GM18951 (cell line): Measurements from ENCODE around the gene NRXN2.

Experiments used
- POLR2A ChIP-seq: IDR thresholded peaks from 4 replicates; pipeline ENCODE4 v1.6.1; 2011; ENCODE audit warnings: mild to moderate bottlenecking; ENCODE audit not compliant: insufficient read length, insufficient read depth; ENCODE audit errors: extremely low read depth
- in situ Hi-C: fragments of 300-500 bp; cut with MboI; formaldehyde crosslinking; loops from one replicate; pipeline ENCODE4 v1.12.0; 2022; ENCODE audit warnings: low sequenced_read_pairs, mixed read lengths, inconsistent platforms; ENCODE audit not compliant: unreplicated experiment

The NRXN2 gene

DNA sequence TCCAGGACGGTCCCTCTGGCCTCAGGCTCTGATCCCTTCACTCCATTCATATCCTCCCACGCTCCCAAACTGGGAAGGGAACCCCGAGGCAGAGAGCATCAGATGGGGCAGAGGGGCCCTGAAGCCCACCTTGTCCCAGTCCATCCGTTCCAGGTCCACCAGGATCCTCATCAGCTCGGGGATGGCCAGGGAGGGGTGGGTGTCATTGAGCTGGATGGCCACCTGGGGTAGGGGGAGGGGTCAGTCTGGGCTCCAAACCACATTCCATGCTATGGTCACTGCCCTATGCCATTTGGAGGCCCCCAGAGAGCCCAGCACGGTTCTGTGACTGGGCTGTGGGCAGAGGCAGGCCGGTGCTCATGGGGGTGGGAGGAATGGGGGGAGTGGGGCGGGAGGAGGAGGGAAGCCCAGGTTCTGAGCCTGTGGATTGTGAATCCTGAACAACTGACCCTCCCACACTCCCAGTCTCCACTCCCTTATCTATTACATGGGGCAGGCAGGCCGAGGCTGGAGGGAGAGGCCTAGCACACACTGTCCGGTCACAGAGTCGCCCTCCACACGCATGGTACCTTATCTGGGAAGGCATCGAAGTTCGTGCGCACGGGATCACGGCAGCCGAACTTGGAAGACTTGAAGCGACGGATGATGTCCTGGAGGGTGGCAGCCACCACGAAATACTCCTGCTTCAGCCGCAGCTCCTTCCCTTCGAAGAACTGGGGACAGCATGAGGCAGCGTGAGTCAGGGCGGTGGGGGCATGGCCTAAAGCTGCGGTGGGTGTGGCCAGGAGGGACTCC lies 31.3 kb upstream of the NRXN2 start:
- in situ Hi-C loops: no loop called here
- TF ChIP-seq POLR2A: no peak

DNA sequence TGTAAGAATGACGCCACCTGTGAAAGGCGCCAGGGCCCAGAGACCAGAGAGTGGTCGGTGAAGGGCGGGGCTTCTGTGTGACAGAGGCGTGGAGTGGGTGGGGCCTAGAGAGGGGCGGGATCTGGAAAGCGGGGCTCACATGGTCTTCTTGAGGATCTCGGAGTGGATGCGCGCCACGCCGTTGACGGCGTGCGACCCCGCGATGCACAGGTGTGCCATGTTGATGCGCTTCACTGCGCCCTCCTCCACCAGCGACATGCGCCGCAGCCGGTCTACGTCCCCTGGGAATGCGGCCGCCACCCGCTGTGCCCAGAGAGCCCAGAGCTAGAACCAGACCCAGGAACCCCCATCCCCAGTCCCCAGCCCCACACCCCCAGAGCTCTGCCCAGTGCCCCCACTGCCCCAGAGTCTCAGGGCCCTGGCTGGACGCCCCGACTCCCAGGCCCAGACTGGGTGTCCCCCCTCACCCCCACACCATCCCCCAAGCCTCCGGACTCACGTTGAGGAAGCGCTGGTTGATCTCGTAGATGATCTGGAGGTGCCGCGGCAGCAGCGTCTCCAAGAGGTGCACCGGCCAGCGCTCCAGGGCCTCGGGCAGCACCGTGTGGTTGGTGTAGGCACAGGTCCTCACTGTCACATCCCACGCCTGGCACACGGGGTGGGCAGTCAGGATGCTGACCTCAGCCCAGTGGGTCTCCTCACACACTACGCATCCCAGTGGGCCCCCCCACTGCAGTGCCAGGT lies 30.6 kb upstream of the NRXN2 start:
- no peak for TF ChIP-seq POLR2A
- in situ Hi-C loops: no loop called here

DNA sequence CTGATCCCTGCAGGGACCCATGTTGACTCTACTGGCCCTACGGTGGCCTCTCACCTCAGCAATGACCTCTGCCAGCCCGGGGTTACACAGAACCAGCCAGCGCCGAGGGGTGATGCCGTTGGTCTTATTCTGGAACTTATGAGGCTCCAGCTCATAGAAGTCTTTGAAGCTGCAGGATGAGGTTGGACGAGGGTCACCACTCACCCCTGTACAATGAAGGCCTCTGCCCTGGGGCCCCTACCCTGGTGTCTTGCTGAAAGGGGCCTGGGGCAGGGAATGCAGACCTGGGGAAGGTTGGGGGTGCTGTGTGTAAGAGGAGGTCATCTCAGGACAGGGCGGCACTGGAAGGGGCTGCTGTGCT lies 30.0 kb upstream of the NRXN2 start:
- TF ChIP-seq POLR2A: no peak
- in situ Hi-C loops: no loop called here

DNA sequence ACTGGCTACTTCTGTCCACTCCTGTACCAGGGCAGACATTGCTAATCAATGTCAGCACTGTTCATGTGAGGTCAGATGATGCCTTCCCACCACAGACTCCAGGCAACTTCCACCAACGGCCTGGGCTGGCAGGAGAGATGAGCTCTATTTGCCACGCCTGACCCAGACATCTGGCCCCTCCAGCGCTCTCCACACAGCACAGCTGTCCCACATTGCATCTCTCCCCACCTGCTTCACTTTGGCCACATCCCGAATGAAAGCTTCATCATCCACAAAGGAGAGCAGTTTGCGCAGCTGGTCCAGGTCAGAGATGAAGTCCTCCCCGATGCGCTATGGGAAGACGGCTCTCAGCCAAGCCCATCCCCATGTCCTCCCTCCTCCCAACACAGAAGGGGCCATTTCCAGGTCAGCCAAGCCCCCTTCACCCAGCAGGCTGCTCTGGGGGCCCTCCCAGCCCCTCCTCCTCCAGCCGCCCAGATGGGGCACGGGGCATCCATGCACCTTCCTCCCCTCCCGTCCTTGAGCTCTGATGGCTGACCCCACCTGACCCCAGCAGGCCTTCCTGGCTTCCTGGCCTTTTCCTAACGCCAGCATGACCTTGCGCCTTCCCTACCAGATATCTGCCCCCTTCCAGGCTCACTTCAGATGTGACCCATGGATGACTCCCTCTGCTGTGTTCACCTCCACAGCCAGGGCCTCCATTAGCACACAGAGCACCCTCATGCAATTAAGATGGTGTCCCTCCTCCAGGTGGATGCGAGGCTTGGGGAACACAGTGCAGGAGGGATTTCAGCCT lies 29.4 kb upstream of the NRXN2 start:
- in situ Hi-C loops: no loop called here
- TF ChIP-seq POLR2A: no peak

DNA sequence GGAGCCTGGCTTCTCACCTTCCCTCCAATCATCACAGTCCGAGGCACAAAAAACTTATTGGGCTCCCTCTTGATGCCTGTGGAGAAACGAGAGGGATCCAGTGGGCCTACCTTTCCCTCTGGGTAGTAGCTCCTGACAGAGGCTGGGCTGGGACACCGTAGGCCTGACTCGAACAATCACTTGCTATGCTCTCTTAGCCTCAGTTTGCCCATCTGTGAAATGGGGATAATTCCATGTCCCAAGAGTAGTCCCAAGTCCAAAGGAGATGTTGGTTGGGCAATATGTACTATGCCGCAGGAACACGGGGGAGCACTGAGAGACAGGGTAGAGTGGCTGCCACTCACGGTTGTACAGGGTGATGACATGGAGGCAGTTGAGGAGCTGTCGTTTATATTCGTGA lies 28.6 kb upstream of the NRXN2 start:
- no peak for TF ChIP-seq POLR2A
- in situ Hi-C loops: no loop called here

DNA sequence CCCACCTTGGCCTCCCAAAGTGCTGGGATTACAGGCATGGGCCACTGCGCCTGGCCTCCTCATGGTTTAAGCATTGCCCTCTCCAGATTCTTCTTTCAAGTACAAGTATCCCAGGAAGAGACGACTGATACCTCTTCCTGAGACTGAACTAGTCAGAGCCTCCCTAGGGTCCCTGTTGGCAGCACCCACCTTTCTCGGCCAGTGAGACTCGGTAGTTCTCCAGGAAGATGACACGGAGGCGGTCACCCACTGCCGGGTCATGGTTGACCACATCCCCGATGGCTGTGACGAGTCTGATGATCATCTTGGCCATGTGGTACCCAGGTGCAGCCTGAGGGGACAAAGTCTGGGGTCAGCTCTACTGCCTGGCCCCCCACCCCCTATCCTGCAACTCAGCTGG lies 28.1 kb upstream of the NRXN2 start:
- no peak for TF ChIP-seq POLR2A

DNA sequence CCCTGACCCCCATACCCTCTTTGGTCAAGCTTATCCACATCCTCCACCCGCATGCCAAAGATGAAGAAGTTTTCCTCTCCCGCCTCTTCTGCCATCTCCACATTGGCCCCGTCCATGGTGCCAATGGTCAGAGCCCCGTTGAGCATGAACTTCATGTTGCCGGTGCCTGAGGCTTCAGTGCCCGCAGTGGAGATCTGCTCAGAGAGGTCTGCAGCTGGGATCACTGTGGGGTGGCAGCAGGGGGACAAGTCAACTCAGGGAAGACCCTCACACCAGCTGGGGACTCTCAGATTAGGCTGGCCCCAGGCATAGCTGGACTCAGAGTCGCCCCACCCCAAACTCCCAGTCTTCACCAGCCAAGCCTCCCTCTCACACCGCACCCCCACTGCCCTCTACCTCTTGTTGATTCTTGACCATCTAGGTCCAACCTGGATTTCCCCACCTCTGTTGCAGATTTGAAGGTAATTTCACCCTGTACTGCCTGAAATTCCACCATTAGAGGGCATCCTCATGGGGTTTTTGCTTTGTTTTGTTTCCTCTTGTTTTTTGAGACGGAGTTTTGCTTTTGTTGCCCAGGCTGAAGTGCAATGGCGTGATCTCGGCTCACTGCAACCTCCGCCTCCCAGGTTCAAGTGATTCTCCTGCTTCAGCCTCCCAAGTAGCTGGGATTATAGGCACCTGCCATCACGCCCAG lies 27.5 kb upstream of the NRXN2 start:
- in situ Hi-C loops: no loop called here
- no peak for TF ChIP-seq POLR2A

More for the DNA sequence above, 28.1 kb upstream of the NRXN2 start:
- in situ Hi-C loops: no loop called here

DNA sequence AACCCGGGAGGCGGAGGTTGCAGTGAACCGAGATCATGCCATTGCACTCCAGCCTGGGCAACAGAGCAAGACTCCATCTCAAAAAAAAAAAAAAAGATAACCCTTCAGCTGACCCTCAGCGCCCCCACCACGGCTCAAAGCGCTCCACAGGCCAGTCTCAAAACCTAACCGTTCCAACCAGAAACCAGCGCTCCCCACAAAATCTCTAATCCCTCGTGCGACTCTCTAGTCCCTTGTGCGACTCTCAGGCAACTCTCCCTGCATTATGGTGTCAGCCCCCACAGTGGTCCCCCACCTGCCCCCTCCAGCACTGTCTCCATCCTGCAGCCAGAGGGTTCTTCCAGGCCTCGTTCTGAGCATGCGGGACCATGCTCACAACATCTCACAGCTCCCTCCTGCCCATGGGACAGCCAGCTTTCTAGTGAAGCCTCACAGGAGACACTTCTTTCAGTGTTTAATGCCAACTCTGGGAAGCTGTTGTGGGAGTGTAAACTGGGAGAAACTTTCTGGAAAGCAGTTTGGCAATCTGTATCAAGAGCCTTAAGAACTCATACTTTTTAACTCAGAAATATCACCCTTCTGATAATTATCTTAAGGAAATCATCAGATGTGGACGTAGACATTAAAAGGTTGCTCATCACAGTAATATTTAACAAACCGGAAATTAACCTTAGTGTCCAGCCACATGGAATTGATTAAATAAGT lies 25.1 kb upstream of the NRXN2 start:
- no peak for TF ChIP-seq POLR2A
- in situ Hi-C loops: no loop called here

DNA sequence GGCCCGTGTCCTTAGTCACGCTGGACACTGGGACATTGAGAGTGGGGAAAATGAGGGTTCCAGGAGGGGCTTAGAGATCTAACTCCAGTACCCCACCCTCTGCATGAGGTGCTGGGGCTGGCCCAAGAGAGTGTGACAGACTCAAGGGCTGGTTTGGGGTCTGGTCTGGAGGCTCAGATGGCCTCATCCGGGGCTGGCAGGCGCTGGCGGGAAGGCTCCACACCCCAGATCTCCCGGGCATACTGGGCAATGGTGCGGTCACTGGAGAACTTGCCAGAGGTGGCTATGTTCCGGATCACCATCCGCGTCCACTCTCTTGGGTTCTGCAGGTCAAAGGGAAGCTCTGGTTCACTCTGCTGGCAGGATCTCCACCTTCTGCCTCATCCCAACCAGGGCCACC lies 23.5 kb upstream of the NRXN2 start:
- in situ Hi-C loops: no loop called here
- no peak for TF ChIP-seq POLR2A

DNA sequence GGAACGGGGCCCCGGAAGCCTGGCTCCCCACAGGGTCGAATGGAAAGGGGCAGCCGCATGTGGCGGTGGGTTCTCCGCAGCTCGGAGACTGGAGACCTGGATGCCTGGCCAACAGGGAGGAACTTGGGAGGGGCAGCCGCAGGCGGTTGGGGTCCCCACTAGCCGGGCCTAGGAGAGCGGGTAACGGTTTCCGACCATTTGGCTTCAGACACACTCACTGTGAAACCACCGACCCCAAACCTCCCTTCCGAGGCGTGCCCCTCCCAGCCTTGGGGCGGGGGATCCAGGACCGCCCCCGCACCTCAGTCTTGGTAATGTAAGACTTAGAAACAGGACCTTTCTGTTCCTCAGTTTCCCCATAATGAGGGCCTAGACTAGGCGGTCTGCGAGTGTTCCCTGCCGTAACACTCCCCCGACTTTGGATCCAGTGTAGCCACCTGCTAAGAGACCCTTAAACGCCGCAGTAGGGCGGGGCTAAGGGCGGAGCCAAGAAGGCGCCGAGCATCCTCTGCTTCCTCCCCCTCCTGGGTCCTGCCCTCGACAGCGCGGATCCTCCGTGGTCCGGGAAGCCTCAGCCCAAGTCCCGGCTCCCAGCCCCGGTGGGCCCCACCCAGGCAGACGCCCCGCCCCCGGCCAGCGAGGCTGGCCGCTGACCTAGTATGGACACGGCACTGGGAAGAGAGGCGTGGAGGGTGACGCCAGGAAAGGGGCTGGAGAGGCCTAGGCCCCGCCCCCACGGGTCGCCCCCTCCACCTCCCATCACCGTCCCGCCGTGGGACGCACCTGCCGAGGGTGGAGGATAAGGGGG lies 22.7 kb upstream of the NRXN2 start:
- in situ Hi-C loops: no loop called here
- TF ChIP-seq POLR2A: peak; percentile 48

DNA sequence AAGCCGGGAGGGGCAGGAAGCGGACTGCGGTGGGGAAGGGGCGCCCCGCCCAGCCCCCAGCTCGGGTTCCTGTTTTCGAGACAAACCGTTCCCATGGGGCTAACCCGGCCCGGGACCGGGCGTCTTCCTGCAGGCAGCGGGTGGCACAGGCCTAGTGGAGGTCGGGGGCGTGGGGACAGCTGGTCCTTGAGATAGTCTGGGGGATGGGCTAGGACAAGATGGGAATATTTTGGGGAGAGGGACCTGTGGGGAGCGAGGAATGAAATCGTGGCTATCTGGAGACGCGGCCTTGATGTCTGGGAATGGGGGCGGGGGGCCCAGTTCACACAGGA lies 22.2 kb upstream of the NRXN2 start:
- in situ Hi-C loops: no loop called here
- TF ChIP-seq POLR2A: no peak
